Omental fat pad (tissue), 4 donors: ENCODE results near the gene SLC28A1. TPM values are rescaled to one million over a fixed set of nuclear protein-coding genes. Genes with fewer than 3 reads are reported as not detected.

Experiments
- ATAC-seq: fragments of 150-250 bp; one replicate; pipeline ENCODE4 v1.9.1; 2016; ENCODE audit warnings: mild to moderate bottlenecking, moderate library complexity; ENCODE audit not compliant: low FRiP score
- DNase-seq: peaks from one replicate; pipeline ENCODE4 v3.0.0-alpha.2; 2019; ENCODE audit warnings: low spot score
- CTCF ChIP-seq, 3 donors: fragments of 450-650 bp; IDR thresholded peaks; one replicate each; pipeline ENCODE4 v1.5.1; 2016 to 2017; ENCODE audit warnings: antibody characterized with exemption in 3 of 3, mild to moderate bottlenecking in 3 of 3, moderate library complexity in 2 of 3
- total RNA-seq, 4 donors: library from RNA; depleted of rRNA; stranded (reverse); fragments of >200 nt; gene quantifications; one replicate each; pipeline ENCODE4 v1.1.0, GENCODE V29; 2016

The SLC28A1 gene
- total RNA-seq, 4 donors from 2014 or later, result not detected

DNA sequence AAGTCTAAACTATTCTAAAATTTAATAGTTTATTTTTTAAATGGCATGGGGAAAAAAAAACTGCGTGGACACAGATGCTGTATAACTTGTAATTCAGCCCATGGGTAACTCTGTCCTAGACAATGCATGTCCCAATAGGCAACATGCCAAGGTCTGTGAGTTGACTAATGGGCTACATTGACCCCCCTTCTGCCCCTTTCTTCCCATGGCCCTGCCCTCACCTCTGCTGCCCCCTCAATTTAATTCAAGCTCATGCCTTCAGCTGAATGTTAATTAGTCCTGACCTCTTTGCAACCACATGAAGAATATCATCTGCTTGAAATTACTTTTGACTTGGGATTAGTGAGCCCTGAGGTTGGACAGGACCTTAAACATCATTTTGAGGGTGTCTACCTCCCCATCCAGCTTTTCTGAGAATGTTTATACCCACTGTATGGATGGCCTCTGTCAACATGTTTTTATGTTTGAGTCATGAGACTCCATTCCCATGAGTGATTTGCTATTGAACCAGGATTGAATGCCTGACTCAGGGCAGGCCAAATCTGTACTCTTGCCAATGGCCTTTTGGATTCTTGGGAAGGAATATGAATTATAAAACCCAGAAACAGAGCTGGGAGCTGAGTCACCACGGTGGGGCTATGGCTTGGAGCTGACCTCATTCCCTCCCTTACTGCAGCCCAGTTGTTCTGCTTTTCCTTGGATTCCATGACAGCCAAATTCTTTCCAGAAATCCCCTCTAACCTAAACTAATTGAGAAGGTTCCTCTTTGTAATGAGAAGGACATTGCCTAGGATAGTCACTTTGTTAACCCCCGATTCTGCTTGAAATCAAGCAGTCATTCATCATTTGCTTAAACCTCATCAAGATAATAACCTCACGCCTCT, 63.7 kb downstream of the SLC28A1 start:
- ATAC-seq (peak; percentile 77), DNase-seq (no peak)
- TF ChIP-seq CTCF (IDR thresholded peaks at IDR 0.05), result no peak

GRCh38 chr15:84949043-84949442, 64.6 kb downstream of the SLC28A1 start:
- ATAC-seq (no peak), DNase-seq (no peak)
- no peak for TF ChIP-seq CTCF (IDR thresholded peaks at IDR 0.05)

DNA sequence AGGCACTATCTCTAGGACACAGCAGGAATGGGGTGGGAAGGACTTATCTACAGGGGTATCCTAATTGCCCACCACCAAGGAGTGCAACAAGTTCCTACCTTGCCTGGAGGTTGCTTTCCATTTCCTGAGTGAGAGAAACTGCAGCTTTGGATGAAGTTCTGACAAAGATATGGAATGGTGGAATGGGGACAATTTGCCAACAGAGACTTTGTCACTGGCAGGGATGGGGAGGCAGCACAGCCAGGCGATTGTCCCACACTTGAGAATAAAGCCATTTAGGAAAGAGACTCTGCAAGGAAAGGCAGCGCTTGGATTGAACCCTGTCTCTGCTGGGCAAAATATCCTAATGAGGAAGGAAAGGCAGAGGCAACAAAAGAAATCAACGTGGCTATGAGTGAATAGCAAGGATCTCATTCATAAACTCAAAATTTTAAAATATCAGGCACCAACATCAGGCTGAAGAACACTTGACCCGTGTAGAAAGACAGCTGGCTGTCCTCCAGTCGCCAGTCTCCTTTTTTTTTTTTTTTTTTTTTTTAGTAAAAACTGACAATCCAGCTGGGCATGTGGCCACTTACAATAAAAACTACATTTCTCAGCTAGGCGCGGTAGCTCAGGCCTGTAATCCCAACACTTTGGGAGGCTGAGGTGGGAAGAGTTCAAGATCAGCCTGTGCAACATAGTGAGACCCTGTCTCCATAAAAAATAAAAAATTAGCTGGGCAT, 65.5 kb downstream of the SLC28A1 start:
- no peak for TF ChIP-seq CTCF (IDR thresholded peaks at IDR 0.05)
- ATAC-seq (no peak), DNase-seq (no peak)

- DNase-seq, result no peak
- no peak for ATAC-seq
- TF ChIP-seq CTCF (IDR thresholded peaks at IDR 0.05), result no peak
These were observed 66.2 kb downstream of the SLC28A1 start for GRCh38 chr15:84950570-84951111.

DNA sequence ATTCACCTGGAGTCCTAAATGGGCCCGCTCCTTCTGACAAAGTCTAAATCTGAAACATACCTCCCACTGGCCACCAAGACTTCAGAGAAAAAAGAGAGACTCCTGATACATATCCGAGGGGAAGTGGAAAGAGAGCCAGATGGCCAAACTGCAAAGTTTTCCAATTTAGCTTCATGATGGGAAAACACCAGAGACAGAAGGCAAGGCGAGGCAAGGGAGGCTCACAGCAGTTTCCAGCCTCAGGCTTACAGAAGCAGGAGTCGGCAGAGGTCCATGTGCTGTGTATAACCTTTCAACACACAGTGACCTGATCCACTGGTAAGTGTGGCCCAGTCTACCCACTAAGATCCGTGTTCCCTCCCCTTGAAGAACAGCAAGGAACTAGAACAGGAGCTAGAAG, 67.3 kb downstream of the SLC28A1 start:
- no peak for ATAC-seq
- DNase-seq, result no peak
- TF ChIP-seq CTCF (IDR thresholded peaks at IDR 0.05), result no peak

DNA sequence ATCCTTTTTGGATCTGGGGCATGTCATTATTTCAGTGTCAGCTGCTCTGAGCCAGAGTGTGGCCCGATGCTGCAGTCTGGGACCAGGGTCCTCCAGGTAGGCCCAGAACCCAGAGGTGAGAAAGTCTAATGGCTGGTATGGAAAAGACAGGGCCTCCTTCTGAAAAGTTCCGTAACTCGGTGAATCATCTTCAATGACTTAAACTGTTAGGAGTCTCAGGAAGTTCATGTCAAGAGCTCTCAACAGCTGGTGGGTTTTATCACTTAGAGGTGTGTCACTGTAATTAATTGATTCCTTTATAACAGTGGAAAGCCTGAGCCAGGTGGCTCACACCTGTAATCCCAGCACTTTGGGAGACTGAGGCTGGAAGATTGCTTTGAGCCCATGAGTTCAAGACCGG, 68.7 kb downstream of the SLC28A1 start:
- no peak for TF ChIP-seq CTCF (IDR thresholded peaks at IDR 0.05)

More for the DNA sequence above, 68.7 kb downstream of the SLC28A1 start:
- ATAC-seq (no peak), DNase-seq (no peak)
